B cell (primary cell): ENCODE results near the gene HYPK. TPM values are rescaled to one million over a fixed set of nuclear protein-coding genes. Genes with fewer than 3 reads are reported as not detected.

ENCODE experiments used
- ATAC-seq: fragments of 200-7000 bp; cut with Tn5 transposase; one replicate; pipeline ENCODE4 v1.10.0; 2021; ENCODE audit warnings: low read depth, mild to moderate bottlenecking, moderate number of reproducible peaks, moderate library complexity
- CTCF ChIA-PET: fragments of 350-600 bp; sonication (Branson Sonifier 250); formaldehyde crosslinking; loops from one replicate; lab custom pipeline; 2021; ENCODE audit warnings: antibody characterized with exemption, inconsistent platforms; lab: Charles Lee
- POLR2A ChIA-PET: fragments of 350-600 bp; sonication (Branson Sonifier 250); formaldehyde crosslinking; loops from one replicate; lab custom pipeline; 2021; ENCODE audit warnings: antibody characterized with exemption; lab: Charles Lee
- DNase-seq: peaks from one replicate; pipeline ENCODE4 v3.0.0; 2013
- H2AFZ ChIP-seq: 2 replicates; pipeline ENCODE4 v1.6.1; 2012; ENCODE audit warnings: mild to moderate bottlenecking, low read depth, low read length; ENCODE audit not compliant: insufficient read depth, poor library complexity, severe bottlenecking
- H3K27ac ChIP-seq, 2 donors: 1 replicate in 1 of 2; 2 replicates in 1 of 2; pipeline ENCODE4 v1.5.1; 2012 to 2013; ENCODE audit warnings: low read length in 2 of 2, mild to moderate bottlenecking in 2 of 2, moderate library complexity in 1 of 2
- H3K27me3 ChIP-seq, 4 experiments: fragments of 200-600 bp in 1 of 4; sonication (generic) in 1 of 4; replicated peaks in 1 of 4; 1 replicate in 2 of 4; 2 replicates in 2 of 4; pipeline versions ENCODE4 v1.6.1 to v1.7.0; 2013 to 2016; ENCODE audit warnings: low read length in 3 of 4, mild to moderate bottlenecking in 2 of 4, mixed read lengths in 1 of 4, moderate library complexity in 1 of 4; ENCODE audit not compliant: insufficient read depth in 4 of 4, control insufficient read depth in 3 of 4; ENCODE audit errors: control extremely low read depth in 1 of 4
- H3K36me3 ChIP-seq, 2 experiments: replicated peaks in 1 of 2; 1 replicate in 1 of 2; 2 replicates in 1 of 2; pipeline versions ENCODE4 v1.6.1 to v1.7.1; 2013; ENCODE audit warnings: low read length in 1 of 2; ENCODE audit not compliant: insufficient read depth in 2 of 2, control insufficient read depth in 1 of 2; ENCODE audit errors: control extremely low read depth in 1 of 2, extremely low read depth in 1 of 2
- H3K4me1 ChIP-seq, 2 donors: fragments of 200-600 bp in 1 of 2; sonication (generic) in 1 of 2; 1 replicate in 1 of 2; 2 replicates in 1 of 2; pipeline versions ENCODE4 v1.5.1 to v1.6.1; 2013 to 2017; ENCODE audit warnings: low read length in 2 of 2; ENCODE audit not compliant: control insufficient read depth in 2 of 2, insufficient read depth in 2 of 2
- H3K4me2 ChIP-seq: replicated peaks from 2 replicates; pipeline ENCODE3; 2012; ENCODE audit warnings: mild to moderate bottlenecking, low read depth, low read length; ENCODE audit not compliant: poor library complexity, severe bottlenecking
- H3K4me3 ChIP-seq, 5 experiments: fragments of 200-600 bp in 1 of 5; sonication (generic) in 1 of 5; 1 replicate in 3 of 5; 2 replicates in 2 of 5; pipeline versions ENCODE4 v1.5.1 to v1.7.0; 2011 to 2016; ENCODE audit warnings: low read length in 4 of 5, mild to moderate bottlenecking in 4 of 5, low read depth in 2 of 5, control low read depth in 1 of 5, moderate library complexity in 1 of 5; ENCODE audit not compliant: insufficient read depth in 1 of 5; ENCODE audit errors: control extremely low read depth in 1 of 5, extremely low read depth in 1 of 5
- H3K79me2 ChIP-seq: fragments of 200-600 bp; sonication (generic); one replicate; pipeline ENCODE4 v1.6.0; 2016; ENCODE audit warnings: low read length; ENCODE audit not compliant: control insufficient read depth, insufficient read depth
- H3K9ac ChIP-seq: fragments of 200-600 bp; sonication (generic); 2 replicates; pipeline ENCODE4 v1.6.1; 2017; ENCODE audit warnings: mild to moderate bottlenecking, low read length, moderate library complexity
- H3K9me3 ChIP-seq, 3 donors: one replicate each; pipeline versions ENCODE4 v1.6.1 to v1.7.1; 2013; ENCODE audit warnings: low read length in 2 of 3; ENCODE audit not compliant: control insufficient read depth in 2 of 3, insufficient read depth in 1 of 3; ENCODE audit errors: control extremely low read depth in 1 of 3
- H4K20me1 ChIP-seq: 2 replicates; pipeline ENCODE4 v1.6.0; 2012; ENCODE audit warnings: mild to moderate bottlenecking, low read length; ENCODE audit not compliant: insufficient read depth, control insufficient read depth, poor library complexity, severe bottlenecking
- H3K27ac Mint-ChIP-seq: one replicate; pipeline ENCODE4 v1.8.0; 2021; ENCODE audit warnings: mixed read lengths
- H3K27me3 Mint-ChIP-seq: one replicate; pipeline ENCODE4 v1.8.0; 2021; ENCODE audit warnings: mixed read lengths
- H3K4me1 Mint-ChIP-seq: one replicate; pipeline ENCODE4 v1.8.0; 2021; ENCODE audit warnings: mixed read lengths
- H3K4me3 Mint-ChIP-seq: one replicate; pipeline ENCODE4 v1.8.0; 2021; ENCODE audit warnings: mixed read lengths
- H3K9me3 Mint-ChIP-seq: one replicate; pipeline ENCODE4 v1.8.0; 2022; ENCODE audit warnings: mixed read lengths; ENCODE audit not compliant: insufficient read depth
- EZH2 ChIP-seq: IDR thresholded peaks from 2 replicates; pipeline ENCODE4 v1.6.1; 2012; ENCODE audit warnings: borderline replicate concordance, low read depth, mild to moderate bottlenecking, moderate library complexity, low read length; ENCODE audit not compliant: insufficient read depth, poor library complexity, severe bottlenecking
- WGBS: methylation state at CpG from one replicate; pipeline ENCODE4 v1.1.5; 2013; ENCODE audit warnings: missing lambda C conversion rate; ENCODE audit not compliant: insufficient coverage; 5-methylcytosine and 5-hydroxymethylcytosine counted together
- intact Hi-C: fragments of 100-400 bp; cut with micrococcal nuclease; formaldehyde crosslinking; loops from one replicate; pipeline ENCODE4 v1.10.0; 2022
- polyA plus RNA-seq: library from polyadenylated mRNA; depleted of rRNA; stranded (reverse); fragments of >200 nt; gene quantifications from 2 replicates; pipeline ENCODE4 v1.2.3, GENCODE V29; 2012
- total RNA-seq, 2 donors: library from RNA; stranded (reverse); fragments of 120-200 nt in 1 of 2; gene quantifications; 1 replicate in 1 of 2; 2 replicates in 1 of 2; pipeline versions ENCODE4 v1.2.3 to v1.2.4, GENCODE V29; 2013 to 2022
- TF ChIP-seq, protein P1 (sequence below): fragments of 200-600 bp; IDR thresholded peaks from one replicate; pipeline ENCODE4 v1.8.0; 2022; ENCODE audit warnings: antibody characterized with exemption, mild to moderate bottlenecking

The HYPK gene
- total and polyA plus RNA-seq, 2 donors (not counting 1 experiment from before 2014, with no cell fraction given), result 23.5 to 25.7 TPM

DNA sequence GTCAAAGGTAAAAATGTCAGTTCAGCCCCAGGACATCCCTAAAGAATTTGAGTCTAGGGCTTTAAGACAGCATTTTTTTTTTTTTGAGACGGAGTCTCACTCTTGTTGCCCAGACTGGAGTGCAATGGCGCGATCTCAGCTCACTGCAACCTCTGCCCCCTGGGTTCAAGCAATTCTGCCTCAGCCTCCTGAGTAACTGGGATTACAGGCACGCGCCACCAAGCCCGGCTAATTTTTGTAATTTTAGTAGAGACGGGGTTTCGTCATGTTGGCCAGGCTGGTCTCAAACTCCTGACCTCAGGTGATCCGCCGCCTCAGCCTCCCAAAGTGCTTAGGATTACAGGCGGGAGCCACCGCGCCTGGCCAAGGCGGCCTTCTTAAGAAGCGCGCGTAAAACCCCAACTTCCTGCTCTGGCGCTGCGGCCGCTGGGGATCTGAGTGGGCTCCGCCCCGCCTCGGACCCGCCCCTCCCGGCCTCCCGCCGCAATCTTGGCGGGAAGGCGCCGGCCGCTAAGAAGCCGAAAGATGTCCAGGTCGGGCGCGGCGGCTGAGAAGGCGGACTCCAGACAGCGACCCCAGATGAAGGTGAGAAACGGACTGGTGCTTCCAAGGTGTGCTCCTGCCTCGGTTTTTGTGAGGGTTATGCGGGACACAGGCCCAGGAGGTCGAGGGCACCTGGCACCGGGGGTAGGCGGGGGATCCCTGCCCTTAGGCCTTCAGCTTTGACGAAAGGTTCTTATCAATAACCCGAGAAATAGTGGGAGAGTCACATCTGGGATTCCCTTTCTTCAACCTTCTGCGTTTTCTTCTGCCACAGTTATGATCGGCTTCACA is 26.3 kb downstream of the HYPK start, which contains the start of gene WDR76:
Gene WDR76, plus strand, starts transcription at position 495 of the 834 bp plus-strand sequence. Its CDS starts 31 bp downstream, at position 526.
- POLR2A ChIA-PET, result interaction anchor here (1.7 kb wide), 1 partner anchor 18 kb away, joined by 6 read pairs; no protein-coding TSS in a partner anchor
- Histone ChIP-seq H3K27me3 (no peaks in the 10 kb centered on the region), H3K4me2 (peak within 1 kb of the TSS; percentile 72), H3K4me1 (peaks cover 30 to 60% of the 10 kb centered on the region in 2 donors), H3K9me3 (peaks cover 0 to 4% (median 0%) of the 10 kb centered on the region in 3 donors), H3K79me2 (peaks cover 57% of the 10 kb centered on the region), H3K36me3 (peaks cover 0 to 1% of the 10 kb centered on the region in 2 experiments), H4K20me1 (peaks cover 4% of the 10 kb centered on the region), H3K27ac (peak within 1 kb of the TSS; percentile 55 to 85), H3K4me3 (peak within 1 kb of the TSS in 4 of 5 experiments; percentile 67 to 74 (median 70)), H3K9ac (peak within 1 kb of the TSS; percentile 63), H2AFZ (peak within 1 kb of the TSS; percentile 86)
- CTCF ChIA-PET, result interaction anchor here (1.0 to 1.4 kb wide), 2 partner anchors 17 to 50 kb away, joined by 3 to 6 read pairs; partner anchors contain the start of gene ELL3
- peak within 1 kb of the TSS; percentile 93 for H3K4me3 Mint-ChIP-seq
- DNase-seq (peak; percentile 84), ATAC-seq (peak; percentile 77)
- H3K27ac Mint-ChIP-seq, result peak within 1 kb of the TSS; percentile 27
- WGBS, result 3% methylated on average over 45 of the region's 48 CpGs
- intact Hi-C loops, result loop anchor here (5.0 kb wide), 2 partner anchors 601 to 711 kb away; partner anchors contain the start of genes CTDSPL2 and EIF3J
- no peaks in the 10 kb centered on the region for H3K27me3 Mint-ChIP-seq
- TF ChIP-seq EZH2, result no peak
- TF ChIP-seq, protein P1, sequence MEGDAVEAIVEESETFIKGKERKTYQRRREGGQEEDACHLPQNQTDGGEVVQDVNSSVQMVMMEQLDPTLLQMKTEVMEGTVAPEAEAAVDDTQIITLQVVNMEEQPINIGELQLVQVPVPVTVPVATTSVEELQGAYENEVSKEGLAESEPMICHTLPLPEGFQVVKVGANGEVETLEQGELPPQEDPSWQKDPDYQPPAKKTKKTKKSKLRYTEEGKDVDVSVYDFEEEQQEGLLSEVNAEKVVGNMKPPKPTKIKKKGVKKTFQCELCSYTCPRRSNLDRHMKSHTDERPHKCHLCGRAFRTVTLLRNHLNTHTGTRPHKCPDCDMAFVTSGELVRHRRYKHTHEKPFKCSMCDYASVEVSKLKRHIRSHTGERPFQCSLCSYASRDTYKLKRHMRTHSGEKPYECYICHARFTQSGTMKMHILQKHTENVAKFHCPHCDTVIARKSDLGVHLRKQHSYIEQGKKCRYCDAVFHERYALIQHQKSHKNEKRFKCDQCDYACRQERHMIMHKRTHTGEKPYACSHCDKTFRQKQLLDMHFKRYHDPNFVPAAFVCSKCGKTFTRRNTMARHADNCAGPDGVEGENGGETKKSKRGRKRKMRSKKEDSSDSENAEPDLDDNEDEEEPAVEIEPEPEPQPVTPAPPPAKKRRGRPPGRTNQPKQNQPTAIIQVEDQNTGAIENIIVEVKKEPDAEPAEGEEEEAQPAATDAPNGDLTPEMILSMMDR, result no peak
- H3K9me3 Mint-ChIP-seq, result no peaks in the 10 kb centered on the region
- peaks cover 59% of the 10 kb centered on the region for H3K4me1 Mint-ChIP-seq
